HG02970 (cell line): ENCODE results near the gene CCL26.

Experiments used
- ATAC-seq: cut with Tn5 transposase; IDR thresholded peaks from one replicate; pipeline ENCODE4 v1.9.1; 2021; ENCODE audit warnings: mild to moderate bottlenecking, moderate library complexity, moderate number of reproducible peaks; ENCODE audit not compliant: unreplicated experiment, low FRiP score

CCL26 gene

GRCh38 chr7:75772081-75773077 lies at the start of gene CCL26:
CCL26 (minus strand) TSS chr7:75772211; CDS start chr7:75772176, 35 bp downstream.
- ATAC-seq = no peak

GRCh38 chr7:75820688-75821087 lies 48.7 kb upstream of the CCL26 start:
- ATAC-seq = no peak

GRCh38 chr7:75819711-75820110 lies 47.7 kb upstream of the CCL26 start:
- no peak for ATAC-seq

- ATAC-seq = no peak
Observed at GRCh38 chr7:75818472-75818871, 46.5 kb upstream of the CCL26 start.

- ATAC-seq = no peak
Observed at GRCh38 chr7:75817116-75817515, 45.1 kb upstream of the CCL26 start.

GRCh38 chr7:75815418-75816064 lies 43.5 kb upstream of the CCL26 start:
- no peak for ATAC-seq

- no peak for ATAC-seq
Observed at GRCh38 chr7:75814407-75814947, 42.5 kb upstream of the CCL26 start.

- ATAC-seq = no peak
Observed at GRCh38 chr7:75813781-75814236, 41.8 kb upstream of the CCL26 start, which contains the start of gene CCL24. CCL24 (minus strand) TSS chr7:75813806; CDS start chr7:75813715, 91 bp downstream.

- ATAC-seq = no peak
Observed at GRCh38 chr7:75813084-75813483, 41.1 kb upstream of the CCL26 start.

GRCh38 chr7:75811894-75812678 lies 40.1 kb upstream of the CCL26 start:
- no peak for ATAC-seq

GRCh38 chr7:75809396-75809795 lies 37.4 kb upstream of the CCL26 start:
- no peak for ATAC-seq

- ATAC-seq = no peak
Observed at GRCh38 chr7:75808106-75808505, 36.1 kb upstream of the CCL26 start.

- no peak for ATAC-seq
Observed at GRCh38 chr7:75807452-75807851, 35.4 kb upstream of the CCL26 start.

- no peak for ATAC-seq
Observed at GRCh38 chr7:75806560-75807307, 34.7 kb upstream of the CCL26 start.

- ATAC-seq = no peak
Observed at GRCh38 chr7:75804705-75805104, 32.7 kb upstream of the CCL26 start.

GRCh38 chr7:75804004-75804403 lies 32.0 kb upstream of the CCL26 start:
- no peak for ATAC-seq

GRCh38 chr7:75802552-75802821 lies 30.5 kb upstream of the CCL26 start:
- no peak for ATAC-seq

- ATAC-seq = no peak
Observed at GRCh38 chr7:75798770-75799169, 26.8 kb upstream of the CCL26 start.

GRCh38 chr7:75796420-75796819 lies 24.4 kb upstream of the CCL26 start:
- ATAC-seq = no peak

GRCh38 chr7:75795831-75796285 lies 23.8 kb upstream of the CCL26 start:
- ATAC-seq = no peak
